GM19025 (cell line): ENCODE data around the gene LLGL2.
A peak's percentile ranks its signal among the peaks of the same experiment; 100 is the strongest.
"Not testable (repeated sequence)": the region's sequence is repeated elsewhere in the genome, so short reads cannot be mapped to it uniquely, and the experiment has no call there.

Experiments
- ATAC-seq: cut with Tn5 transposase; IDR thresholded peaks from one replicate; pipeline ENCODE4 v1.9.1; 2021; ENCODE audit warnings: mild to moderate bottlenecking, low read depth, moderate library complexity; ENCODE audit not compliant: unreplicated experiment

Gene LLGL2

GRCh38 chr17:75524970-75525805, at the start of gene LLGL2:
TSS of gene LLGL2 (plus strand) at chr17:75525697. CDS start at chr17:75543427, 17,730 bp downstream.
- ATAC-seq = peak; percentile 86

DNA sequence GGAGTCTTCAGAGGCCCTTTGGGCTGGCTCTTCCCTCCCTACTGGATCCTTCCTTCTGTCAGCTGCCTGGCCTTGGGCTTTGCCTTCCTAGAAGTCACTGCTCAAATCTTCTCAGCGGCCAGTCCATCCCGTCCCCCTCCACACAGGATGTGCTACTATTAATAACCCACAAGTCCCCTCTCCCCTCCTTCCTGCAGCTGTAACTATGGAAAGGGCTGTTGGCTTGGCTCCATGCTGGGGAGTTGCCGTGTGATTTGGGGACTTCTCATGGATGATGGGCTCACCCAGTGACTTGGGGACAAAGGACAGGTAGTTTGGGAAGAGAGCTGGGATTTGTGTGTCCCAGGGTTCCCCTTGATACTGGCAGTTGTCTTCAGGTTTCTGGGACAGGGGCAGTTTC, 49.6 kb upstream of the LLGL2 start:
- no peak for ATAC-seq

- no peak for ATAC-seq
Observed at GRCh38 chr17:75476271-75476671, 49.2 kb upstream of the LLGL2 start.

- no peak for ATAC-seq
Observed at GRCh38 chr17:75476752-75477489, 48.6 kb upstream of the LLGL2 start.

- ATAC-seq = not testable (repeated sequence)
Observed at GRCh38 chr17:75477490-75477862, 48.0 kb upstream of the LLGL2 start.

DNA sequence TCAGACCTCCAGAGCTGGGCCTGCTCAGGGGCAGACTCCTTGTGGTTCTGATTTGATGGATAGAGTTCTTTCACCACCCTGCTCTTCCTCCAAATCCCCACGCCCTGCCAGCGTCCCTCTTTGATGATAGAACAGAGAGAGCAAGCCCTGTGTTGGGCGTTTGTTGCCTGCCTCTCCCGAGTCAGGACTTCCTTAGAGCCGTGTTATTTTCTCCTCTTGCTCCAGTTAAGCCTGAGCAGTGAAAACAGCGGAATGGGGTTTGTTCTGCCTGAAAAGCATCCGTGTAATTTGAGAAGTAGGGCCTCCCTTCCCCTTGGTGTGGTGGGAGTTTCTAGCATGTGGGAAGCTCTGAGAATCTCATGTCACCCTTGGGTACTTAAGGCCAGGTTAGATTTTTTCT, 47.0 kb upstream of the LLGL2 start:
- no peak for ATAC-seq

DNA sequence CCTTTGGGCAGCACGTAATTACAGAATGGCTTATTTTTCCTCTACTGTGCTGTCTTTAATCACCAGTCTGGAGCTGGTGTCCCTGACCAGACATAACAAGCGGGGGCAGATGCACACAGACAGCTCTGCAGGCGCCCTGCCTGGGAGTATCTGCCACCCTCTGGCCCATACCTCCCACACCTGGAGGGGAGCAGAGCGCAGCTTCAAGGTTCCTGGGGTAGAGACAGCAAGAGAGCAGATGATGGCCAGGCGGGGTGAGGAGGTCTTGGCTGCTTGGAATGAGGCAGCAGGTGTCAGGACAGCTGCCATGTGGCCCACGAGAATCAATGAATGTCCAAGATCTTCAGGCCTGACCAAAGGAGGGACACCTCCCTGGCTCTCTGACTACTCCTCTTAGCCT, 45.2 kb upstream of the LLGL2 start:
- no peak for ATAC-seq

DNA sequence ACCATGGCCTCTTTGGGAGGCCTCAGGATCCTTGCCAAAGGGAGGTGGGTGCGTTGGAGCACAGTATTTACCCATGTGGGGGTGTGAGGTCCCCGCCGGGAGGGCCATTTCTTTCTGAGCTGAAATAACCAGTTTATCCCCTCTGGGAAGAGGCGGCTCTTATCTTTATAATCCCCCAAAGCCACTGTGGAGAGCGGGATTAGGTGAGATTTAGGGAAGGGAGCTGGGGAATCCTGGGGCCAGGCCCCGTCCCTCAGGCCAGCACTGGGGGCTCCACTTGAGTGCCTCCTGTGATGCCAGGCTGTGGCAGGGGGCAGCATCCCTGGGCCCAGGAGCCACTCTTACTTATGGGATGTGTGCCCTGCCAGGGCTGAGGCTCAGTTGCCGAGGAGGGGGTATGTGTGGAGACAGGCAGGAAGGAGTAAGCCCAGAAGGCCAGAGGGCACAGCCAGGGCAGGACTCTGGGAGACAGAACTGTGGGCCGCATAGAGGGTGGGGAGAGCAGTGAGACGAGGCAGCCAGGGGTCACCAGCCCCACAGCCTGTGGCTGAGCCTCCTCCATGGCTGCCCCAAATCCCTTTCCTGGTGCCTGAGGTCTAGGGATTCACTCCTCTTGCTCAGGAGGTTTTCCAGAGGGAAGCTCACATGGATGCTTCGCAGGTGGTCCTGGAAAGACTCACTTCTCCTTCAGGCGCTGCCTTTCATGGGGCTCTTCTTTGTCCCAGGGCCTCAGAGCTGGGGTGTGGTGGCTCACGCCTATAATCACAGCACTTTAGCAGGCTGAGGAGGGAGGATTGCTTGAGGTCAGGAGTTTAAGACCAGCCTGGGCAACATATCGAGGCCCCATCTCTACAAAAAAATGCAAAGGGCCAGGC, 44.1 kb upstream of the LLGL2 start:
- ATAC-seq = no peak

GRCh38 chr17:75482098-75482942, 43.2 kb upstream of the LLGL2 start:
- no peak for ATAC-seq

- ATAC-seq = no peak
Observed at GRCh38 chr17:75485688-75486087, 39.8 kb upstream of the LLGL2 start.

- ATAC-seq = no peak
Observed at GRCh38 chr17:75486151-75486550, 39.3 kb upstream of the LLGL2 start.

DNA sequence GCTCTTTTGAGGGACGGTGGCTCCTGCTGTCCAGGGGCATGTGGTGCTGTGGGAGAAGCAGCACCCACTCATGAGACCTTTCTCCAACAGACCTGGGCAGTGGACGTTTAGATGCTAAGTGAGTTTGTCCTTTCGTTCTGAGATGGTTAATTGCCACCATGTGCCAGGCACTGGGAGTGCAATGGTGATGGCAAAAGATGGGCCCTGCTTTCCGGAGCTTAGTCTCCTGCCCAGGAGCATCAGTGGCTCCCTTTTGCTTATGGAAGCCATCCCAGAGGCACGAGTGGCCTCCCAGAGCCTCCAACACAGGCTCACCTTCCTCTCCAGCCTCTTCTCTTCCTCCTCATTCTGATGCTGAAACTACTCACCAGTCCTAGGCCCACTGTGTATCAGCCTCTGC, 38.5 kb upstream of the LLGL2 start:
- ATAC-seq = no peak

DNA sequence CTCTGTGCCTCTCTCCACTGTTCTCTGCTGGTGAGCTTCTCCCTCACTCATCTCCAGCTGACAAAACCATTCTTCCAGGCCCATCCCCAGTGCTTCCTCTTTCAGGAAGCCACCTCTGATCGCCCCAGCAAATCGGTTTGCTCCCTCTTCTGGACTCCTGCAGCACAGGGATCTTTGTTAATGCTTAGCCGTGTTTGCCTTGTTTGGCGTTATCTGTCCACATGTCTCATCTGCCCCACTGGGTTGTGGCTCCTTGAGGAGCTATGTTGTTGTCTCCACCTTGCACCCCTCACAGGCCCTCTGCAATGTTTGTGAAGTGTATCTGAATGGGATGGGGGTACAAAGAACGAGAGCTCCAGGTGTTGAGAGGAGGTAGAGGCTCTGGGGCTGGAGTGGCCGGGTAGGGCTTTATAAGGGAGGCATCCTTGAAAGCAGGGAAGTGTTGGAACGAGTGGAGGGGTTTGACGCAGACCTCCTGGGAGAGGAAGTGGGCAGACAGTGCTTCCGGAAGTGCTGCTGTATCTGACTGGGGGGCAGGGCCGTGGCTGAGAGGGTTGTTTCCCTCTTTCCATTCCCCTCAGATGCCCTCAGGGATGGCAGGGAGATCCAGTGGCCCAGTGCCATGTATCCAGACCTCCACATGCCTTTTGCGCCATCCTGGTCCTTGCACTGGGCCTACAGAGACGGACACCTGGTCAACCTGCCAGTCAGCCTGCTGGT, 38.0 kb upstream of the LLGL2 start:
- no peak for ATAC-seq

DNA sequence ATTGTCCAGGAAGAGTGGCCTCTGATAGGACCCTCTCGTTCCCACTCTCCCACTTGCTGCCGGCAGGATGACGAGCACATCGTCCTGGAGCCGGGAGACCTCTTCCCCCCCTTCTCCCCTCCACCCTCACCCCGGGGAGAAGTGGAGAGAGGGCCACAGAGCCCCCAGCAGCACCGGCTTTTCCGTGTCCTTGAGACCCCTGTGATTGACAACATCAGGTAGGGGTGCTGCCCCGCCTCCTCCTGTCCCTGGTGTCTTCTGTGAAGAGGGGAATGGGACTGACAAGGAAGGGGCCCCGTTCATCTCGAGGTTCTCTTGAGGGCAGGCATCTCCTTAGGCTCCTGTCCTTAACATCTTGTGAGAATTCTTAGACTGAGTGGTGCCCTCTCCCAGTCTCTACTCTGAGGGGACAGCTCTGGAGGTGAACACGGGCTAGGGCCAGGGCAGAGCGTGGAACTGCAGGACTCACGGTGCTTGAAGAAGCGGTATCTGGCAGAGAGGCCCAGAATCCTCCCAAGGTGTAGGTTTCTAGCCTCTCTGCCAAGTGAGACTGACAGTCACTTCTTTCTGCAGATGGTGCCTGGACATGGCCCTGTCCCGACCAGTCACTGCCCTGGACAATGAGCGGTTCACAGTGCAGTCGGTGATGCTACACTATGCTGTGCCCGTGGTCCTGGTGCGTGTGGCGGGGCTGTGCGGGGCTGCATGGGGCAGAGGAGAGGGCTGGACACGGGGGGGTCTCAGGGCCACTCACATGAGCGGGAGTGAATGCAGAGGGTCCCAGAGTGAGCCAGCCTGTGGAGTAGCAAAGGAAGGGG, 36.6 kb upstream of the LLGL2 start:
- no peak for ATAC-seq

DNA sequence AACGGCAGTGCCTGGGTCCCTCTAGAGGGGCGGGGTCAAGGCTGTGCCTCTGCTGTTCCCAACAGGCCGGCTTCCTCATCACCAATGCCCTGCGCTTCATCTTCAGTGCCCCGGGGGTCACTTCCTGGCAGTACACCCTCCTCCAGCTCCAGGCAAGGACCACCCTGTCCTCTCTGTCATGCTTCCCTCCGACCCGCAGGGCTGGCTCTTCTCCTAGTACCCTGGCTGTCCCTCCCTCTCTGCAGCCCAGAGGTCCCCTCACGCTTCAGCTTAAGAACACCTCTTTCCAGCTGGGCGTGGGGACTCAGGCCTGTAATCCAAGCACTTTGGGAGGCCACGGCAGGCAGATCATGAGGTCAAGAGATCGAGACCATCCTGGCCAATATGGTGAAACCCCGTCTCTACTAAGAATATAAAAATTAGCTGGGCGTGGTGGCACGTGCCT, 36.0 kb upstream of the LLGL2 start:
- ATAC-seq = no peak

GRCh38 chr17:75490173-75490743, 35.2 kb upstream of the LLGL2 start:
- ATAC-seq = no peak

- ATAC-seq = no peak
Observed at GRCh38 chr17:75490953-75491649, 34.4 kb upstream of the LLGL2 start.

DNA sequence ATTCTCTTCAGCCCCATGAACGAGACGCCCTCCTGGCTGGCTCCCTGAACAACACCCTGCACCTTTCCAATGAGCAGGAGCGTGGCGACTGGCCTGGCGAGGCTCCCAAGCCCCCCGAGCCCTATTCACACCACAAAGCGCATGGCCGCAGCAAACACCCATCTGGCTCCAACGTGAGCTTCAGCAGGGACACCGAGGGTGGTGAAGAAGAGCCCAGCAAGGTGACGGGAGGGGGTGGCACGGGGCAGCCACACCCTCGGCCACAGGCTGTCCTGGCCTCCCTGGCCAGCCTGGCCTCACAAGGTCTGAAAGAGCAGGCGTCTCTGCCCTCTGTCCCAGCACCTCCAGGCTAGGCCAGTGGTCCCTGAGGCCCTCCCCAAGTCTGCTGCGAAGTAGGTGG, 33.8 kb upstream of the LLGL2 start:
- no peak for ATAC-seq
